ENCODE measurements around the gene TBC1D1.
A peak's percentile ranks its signal among the peaks of the same experiment; 100 is the strongest.

DNA sequence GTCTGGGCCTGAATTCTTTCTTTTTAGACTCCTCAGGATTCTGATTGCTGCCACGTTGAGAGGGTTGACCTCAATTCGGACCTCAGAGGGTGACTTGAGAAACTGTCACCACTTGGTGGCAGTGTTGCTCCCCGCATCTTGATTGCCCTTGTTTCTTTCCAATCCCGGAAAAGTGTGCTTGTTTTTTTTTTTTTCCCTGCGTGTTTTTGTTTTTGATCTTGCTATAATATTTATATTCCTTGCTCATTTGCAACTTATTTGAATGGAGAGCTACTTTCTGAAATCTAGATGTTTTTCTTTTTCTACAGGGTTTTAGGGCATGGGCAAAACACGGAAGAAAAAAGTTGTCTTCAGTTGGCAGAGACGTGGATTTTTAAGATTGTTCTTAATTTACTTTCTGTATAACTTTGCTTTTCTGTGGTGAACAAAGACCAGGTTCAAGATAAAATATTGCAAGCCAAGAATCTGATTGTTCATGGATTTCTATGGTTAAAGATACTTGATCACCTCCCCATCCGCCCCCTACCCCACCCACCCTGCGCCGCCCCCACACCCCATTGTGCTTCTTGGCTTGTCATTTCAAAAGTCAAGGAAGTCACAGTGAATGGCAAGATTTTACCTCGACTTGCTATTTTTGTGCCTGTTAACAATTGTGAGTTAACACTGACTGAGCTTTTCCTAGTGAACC, 171.3 kb downstream of the TBC1D1 start:
- TF ChIP-seq, protein P1, sequence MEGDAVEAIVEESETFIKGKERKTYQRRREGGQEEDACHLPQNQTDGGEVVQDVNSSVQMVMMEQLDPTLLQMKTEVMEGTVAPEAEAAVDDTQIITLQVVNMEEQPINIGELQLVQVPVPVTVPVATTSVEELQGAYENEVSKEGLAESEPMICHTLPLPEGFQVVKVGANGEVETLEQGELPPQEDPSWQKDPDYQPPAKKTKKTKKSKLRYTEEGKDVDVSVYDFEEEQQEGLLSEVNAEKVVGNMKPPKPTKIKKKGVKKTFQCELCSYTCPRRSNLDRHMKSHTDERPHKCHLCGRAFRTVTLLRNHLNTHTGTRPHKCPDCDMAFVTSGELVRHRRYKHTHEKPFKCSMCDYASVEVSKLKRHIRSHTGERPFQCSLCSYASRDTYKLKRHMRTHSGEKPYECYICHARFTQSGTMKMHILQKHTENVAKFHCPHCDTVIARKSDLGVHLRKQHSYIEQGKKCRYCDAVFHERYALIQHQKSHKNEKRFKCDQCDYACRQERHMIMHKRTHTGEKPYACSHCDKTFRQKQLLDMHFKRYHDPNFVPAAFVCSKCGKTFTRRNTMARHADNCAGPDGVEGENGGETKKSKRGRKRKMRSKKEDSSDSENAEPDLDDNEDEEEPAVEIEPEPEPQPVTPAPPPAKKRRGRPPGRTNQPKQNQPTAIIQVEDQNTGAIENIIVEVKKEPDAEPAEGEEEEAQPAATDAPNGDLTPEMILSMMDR (IDR thresholded peaks at IDR 0.05; ENCODE audit: low read depth, low read length, poor library complexity, severe bottlenecking), result peak; percentile 82
- no peak for TF ChIP-seq EZH2phosphoT487 (IDR thresholded peaks at IDR 0.05; ENCODE audit: borderline replicate concordance, low read length)

Data from DOHH2 (cell line).